ENCODE measurements around the gene CCDC27. TPM values are rescaled to one million over a fixed set of nuclear protein-coding genes. Genes with fewer than 3 reads are reported as not detected.

CCDC27 gene
- total and polyA plus RNA-seq, 2 of the 13 experiments (the other 11 are each of a cell fraction or from before 2014, with no cell fraction given) = not detected

GRCh38 chr1:3795453-3796214 lies 43.4 kb downstream of the CCDC27 start (continued):
- no peak for TF ChIP-seq SCMH1 (CRISPR knock-in tag; IDR thresholded peaks at IDR 0.05; ENCODE audit: borderline replicate concordance)
- TF ChIP-seq MIER2 (CRISPR knock-in tag; IDR thresholded peaks at IDR 0.05) = no peak
- no peak for TF ChIP-seq KMT2B (CRISPR knock-in tag; IDR thresholded peaks at IDR 0.05)
- 0 out of 4 replicates have a peak, but pooled peaks of 1 of the 2 experiments have one; percentile 17 for TF ChIP-seq POLR2A (IDR thresholded peaks at IDR 0.05; ENCODE audit: insufficient read depth in 1 of 2, low read depth in 2 of 2, low read length in 2 of 2)
- TF ChIP-seq JUND (CRISPR knock-in tag; IDR thresholded peaks at IDR 0.05) = no peak
- TF ChIP-seq AGO2 (optimal IDR thresholded peaks at IDR 0.05; ENCODE audit: low read depth, low read length) = peak; percentile 71
- 0 out of 2 replicates have a peak, but pooled peaks have one; percentile 55 for TF ChIP-seq UBTF (CRISPR knock-in tag; IDR thresholded peaks at IDR 0.05)
- no peak for TF ChIP-seq ONECUT2 (CRISPR knock-in tag; IDR thresholded peaks at IDR 0.05)
- no peak for TF ChIP-seq ZBTB20 (CRISPR knock-in tag; IDR thresholded peaks at IDR 0.05; ENCODE audit: borderline replicate concordance, low read depth)
- no peak for TF ChIP-seq ZNF891 (CRISPR knock-in tag; IDR thresholded peaks at IDR 0.05)
- no peak for TF ChIP-seq DZIP1 (CRISPR knock-in tag; IDR thresholded peaks at IDR 0.05)
- TF ChIP-seq CCDC6 (CRISPR knock-in tag; IDR thresholded peaks at IDR 0.05) = 0 out of 2 replicates have a peak, but pooled peaks have one; percentile 3
- peak; percentile 61 for TF ChIP-seq IKZF4 (CRISPR knock-in tag; IDR thresholded peaks at IDR 0.05; ENCODE audit: borderline replicate concordance, low read depth, not compliant biosample characterization)
- peak; percentile 84; the same call in 1 of the 2 replicates for TF ChIP-seq HES4 (CRISPR knock-in tag; IDR thresholded peaks at IDR 0.05; ENCODE audit: borderline replicate concordance)
- TF ChIP-seq ZNF496 (CRISPR knock-in tag; IDR thresholded peaks at IDR 0.05; ENCODE audit: insufficient replicate concordance) = no peak
- no peak for TF ChIP-seq ZNF234 (CRISPR knock-in tag; conservative IDR thresholded peaks at IDR 0.05)
- no peak for TF ChIP-seq ARID5B (CRISPR knock-in tag; IDR thresholded peaks at IDR 0.05)
- no peak for TF ChIP-seq TBP (CRISPR knock-in tag; IDR thresholded peaks at IDR 0.05)
- TF ChIP-seq JUNB (CRISPR knock-in tag; IDR thresholded peaks at IDR 0.05; ENCODE audit: borderline replicate concordance) = no peak
- no peak for TF ChIP-seq ZNF552 (CRISPR knock-in tag; IDR thresholded peaks at IDR 0.05; ENCODE audit: borderline replicate concordance)
- no peak for TF ChIP-seq HOXA9 (CRISPR knock-in tag; IDR thresholded peaks at IDR 0.05; ENCODE audit: borderline replicate concordance)
